ENCODE data around the gene C1orf115. TPM values are rescaled to one million over a fixed set of nuclear protein-coding genes. Genes with fewer than 3 reads are reported as not detected.
"Not testable (repeated sequence)": the region's sequence is repeated elsewhere in the genome, so short reads cannot be mapped to it uniquely, and the experiment has no call there.

C1orf115 gene
- total RNA-seq, 2 experiments from 2014 or later: 0.73 to 0.76 TPM

- no peak overlapping the region for H3K27ac Mint-ChIP-seq
- H3K4me1 Mint-ChIP-seq (ENCODE audit: low read depth): peaks cover 12% of the 10 kb centered on the region
- H3K36me3 Mint-ChIP-seq: no peaks in the 10 kb centered on the region
- H3K9me3 Mint-ChIP-seq: no peaks in the 10 kb centered on the region
- POLR2A ChIA-PET: no interaction called here
- no peaks in the 10 kb centered on the region for H3K27me3 Mint-ChIP-seq
- DNase-seq: peak; percentile 88
- peak overlapping the region; percentile 24 for H3K4me3 Mint-ChIP-seq
- intact Hi-C loops (cut with micrococcal nuclease): loop anchor here (1.0 to 5.0 kb wide), 6 partner anchors 43 to 621 kb away; partner anchors contain the start of gene C1orf115
- CTCF ChIA-PET: interaction anchor here (0.6 to 2.7 kb wide), 38 partner anchors 8 to 620 kb away, joined by 3 to 21 read pairs (median 4); partner anchors contain the start of gene MTARC2
These were observed 43.0 kb downstream of the C1orf115 start for GRCh38 chr1:220733086-220733601.

- Mint-ChIP-seq H3K36me3 (no peaks in the 10 kb centered on the region), H3K9me3 (no peaks in the 10 kb centered on the region), H3K4me3 (no peak overlapping the region), H3K27me3 (peaks cover under 1% of the 10 kb centered on the region), H3K4me1 (ENCODE audit: low read depth) (peaks cover 12% of the 10 kb centered on the region), H3K27ac (no peak overlapping the region)
- CTCF ChIA-PET: interaction anchor here (0.6 to 2.7 kb wide), 10 partner anchors 24 to 545 kb away, joined by 3 to 21 read pairs (median 4); no protein-coding TSS in a partner anchor
- DNase-seq: no peak
- POLR2A ChIA-PET: no interaction called here
- intact Hi-C loops (cut with micrococcal nuclease): loop anchor here (5.0 kb wide), 2 partner anchors 452 to 622 kb away; no protein-coding TSS in a partner anchor
These were observed 44.6 kb downstream of the C1orf115 start for GRCh38 chr1:220734571-220735326.

- intact Hi-C loops (cut with micrococcal nuclease); CTCF ChIA-PET: not testable (repeated sequence)
These were observed 46.1 kb downstream of the C1orf115 start for GRCh38 chr1:220736283-220736682.

GRCh38 chr1:220741349-220741748, 51.2 kb downstream of the C1orf115 start:
- intact Hi-C loops (cut with micrococcal nuclease): no loop called here
- DNase-seq: no peak
- Mint-ChIP-seq H3K9me3 (no peaks in the 10 kb centered on the region), H3K27me3 (peaks cover 11% of the 10 kb centered on the region), H3K4me3 (no peak overlapping the region), H3K27ac (no peak overlapping the region), H3K4me1 (ENCODE audit: low read depth) (no peaks in the 10 kb centered on the region), H3K36me3 (no peaks in the 10 kb centered on the region)
- ChIA-PET POLR2A (no interaction called here), CTCF (interaction anchor here (1.3 kb wide), 1 partner anchor 8 kb away, joined by 5 read pairs; no protein-coding TSS in a partner anchor)

More at GRCh38 chr1:220736283-220736682, 46.1 kb downstream of the C1orf115 start:
- H3K4me3 Mint-ChIP-seq, DNase-seq, H3K27ac Mint-ChIP-seq, POLR2A ChIA-PET, H3K27me3 Mint-ChIP-seq, H3K9me3 Mint-ChIP-seq, H3K36me3 Mint-ChIP-seq: not testable (repeated sequence)
- H3K4me1 Mint-ChIP-seq (ENCODE audit: low read depth): peaks cover 12% of the 10 kb centered on the region

- DNase-seq: no peak
- H3K27me3 Mint-ChIP-seq: peaks cover 16% of the 10 kb centered on the region
- H3K27ac Mint-ChIP-seq: no peak overlapping the region
These were observed 51.7 kb downstream of the C1orf115 start for GRCh38 chr1:220741825-220742224.

GRCh38 chr1:220742520-220742919, 52.4 kb downstream of the C1orf115 start:
- CTCF ChIA-PET: interaction anchor here (1.9 kb wide), 1 partner anchor 9 kb away, joined by 9 read pairs; no protein-coding TSS in a partner anchor
- no peak overlapping the region for H3K27ac Mint-ChIP-seq
- H3K27me3 Mint-ChIP-seq: peaks cover 23% of the 10 kb centered on the region
- H3K9me3 Mint-ChIP-seq: no peaks in the 10 kb centered on the region
- intact Hi-C loops (cut with micrococcal nuclease): no loop called here
- no peak for DNase-seq
- H3K4me3 Mint-ChIP-seq: no peak overlapping the region
- POLR2A ChIA-PET: no interaction called here
- H3K4me1 Mint-ChIP-seq (ENCODE audit: low read depth): no peaks in the 10 kb centered on the region
- H3K36me3 Mint-ChIP-seq: no peaks in the 10 kb centered on the region

More at GRCh38 chr1:220741825-220742224, 51.7 kb downstream of the C1orf115 start:
- ChIA-PET CTCF (interaction anchor here (1.3 kb wide), 1 partner anchor 8 kb away, joined by 5 read pairs; no protein-coding TSS in a partner anchor), POLR2A (no interaction called here)
- intact Hi-C loops (cut with micrococcal nuclease): no loop called here
- no peaks in the 10 kb centered on the region for H3K4me1 Mint-ChIP-seq (ENCODE audit: low read depth)
- H3K36me3 Mint-ChIP-seq: no peaks in the 10 kb centered on the region
- H3K4me3 Mint-ChIP-seq: no peak overlapping the region
- no peaks in the 10 kb centered on the region for H3K9me3 Mint-ChIP-seq

- H3K4me1 Mint-ChIP-seq (ENCODE audit: low read depth): peaks cover 4% of the 10 kb centered on the region
- CTCF ChIA-PET: interaction anchor here (1.5 to 2.8 kb wide), 2 partner anchors 13 to 29 kb away, joined by 4 to 8 read pairs; no protein-coding TSS in a partner anchor
These were observed 56.7 kb downstream of the C1orf115 start for GRCh38 chr1:220746851-220747250.

GRCh38 chr1:220747437-220748088, 57.4 kb downstream of the C1orf115 start:
- ChIA-PET POLR2A (no interaction called here), CTCF (interaction anchor here (1.5 to 2.8 kb wide), 2 partner anchors 14 to 28 kb away, joined by 4 to 8 read pairs; no protein-coding TSS in a partner anchor)
- peaks cover 4% of the 10 kb centered on the region for H3K4me1 Mint-ChIP-seq (ENCODE audit: low read depth)
- peaks cover 56% of the 10 kb centered on the region for H3K27me3 Mint-ChIP-seq
- intact Hi-C loops (cut with micrococcal nuclease): no loop called here
- no peaks in the 10 kb centered on the region for H3K36me3 Mint-ChIP-seq
- H3K4me3 Mint-ChIP-seq: peak overlapping the region; percentile 53
- H3K9me3 Mint-ChIP-seq: no peaks in the 10 kb centered on the region
- no peak overlapping the region for H3K27ac Mint-ChIP-seq
- DNase-seq: no peak

More at GRCh38 chr1:220746851-220747250, 56.7 kb downstream of the C1orf115 start:
- H3K36me3 Mint-ChIP-seq: no peaks in the 10 kb centered on the region
- no peak for DNase-seq
- peaks cover 49% of the 10 kb centered on the region for H3K27me3 Mint-ChIP-seq
- H3K27ac Mint-ChIP-seq: no peak overlapping the region
- no peaks in the 10 kb centered on the region for H3K9me3 Mint-ChIP-seq
- intact Hi-C loops (cut with micrococcal nuclease): no loop called here
- POLR2A ChIA-PET: no interaction called here
- H3K4me3 Mint-ChIP-seq: no peak overlapping the region

GRCh38 chr1:220748089-220748934, 58.1 kb downstream of the C1orf115 start, which contains the start of gene MTARC2:
Gene MTARC2 (plus strand): TSS chr1:220748322. CDS start chr1:220748532, 210 bp downstream.
- peak; percentile 14 for DNase-seq
- H3K27ac Mint-ChIP-seq: no peak within 1 kb of the TSS
- POLR2A ChIA-PET: no interaction called here
- no peaks in the 10 kb centered on the region for H3K9me3 Mint-ChIP-seq
- H3K4me1 Mint-ChIP-seq (ENCODE audit: low read depth): peaks cover 4% of the 10 kb centered on the region
- intact Hi-C loops (cut with micrococcal nuclease): no loop called here
- H3K27me3 Mint-ChIP-seq: peaks cover 58% of the 10 kb centered on the region
- no peaks in the 10 kb centered on the region for H3K36me3 Mint-ChIP-seq
- H3K4me3 Mint-ChIP-seq: peak within 1 kb of the TSS; percentile 53
- CTCF ChIA-PET: interaction anchor here (1.6 to 2.8 kb wide), 2 partner anchors 15 to 27 kb away, joined by 5 to 8 read pairs; no protein-coding TSS in a partner anchor
